ENCODE results near the gene CD68.

Gene CD68

DNA sequence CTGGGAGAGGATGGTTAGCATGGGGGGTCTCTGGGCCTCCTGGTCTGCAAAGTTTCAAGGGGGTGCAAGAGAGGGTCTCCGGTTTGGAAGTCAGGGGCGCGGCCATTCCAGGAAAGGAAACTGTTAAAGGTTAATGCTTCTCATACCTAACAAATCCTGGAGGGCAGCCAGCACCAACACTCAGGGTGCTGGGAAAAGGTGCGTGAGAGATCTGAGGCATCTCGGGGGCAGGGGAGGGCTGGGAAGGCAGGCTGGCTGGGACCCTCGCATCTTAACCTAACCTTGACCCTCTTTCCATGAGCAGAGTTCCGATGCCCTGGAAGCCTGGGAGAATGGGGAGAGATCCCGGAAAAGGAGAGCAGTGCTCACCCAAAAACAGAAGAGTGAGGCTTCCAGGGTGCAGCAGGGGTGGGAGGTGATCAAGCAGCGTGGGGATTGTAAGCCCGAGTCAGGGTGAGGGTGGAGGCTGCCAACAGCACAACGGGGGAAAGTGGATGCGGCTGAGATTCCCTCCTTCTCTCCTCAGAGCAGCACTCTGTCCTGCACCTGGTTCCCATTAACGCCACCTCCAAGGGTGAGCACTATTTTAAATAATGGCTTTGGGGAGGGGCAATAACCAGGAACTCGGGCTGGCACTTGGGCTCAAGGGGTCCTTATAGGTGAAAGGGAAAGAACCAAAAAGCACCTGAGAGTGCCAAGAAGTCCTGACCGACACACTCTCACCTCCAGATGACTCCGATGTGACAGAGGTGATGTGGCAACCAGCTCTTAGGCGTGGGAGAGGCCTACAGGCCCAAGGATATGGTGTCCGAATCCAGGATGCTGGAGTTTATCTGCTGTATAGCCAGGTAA is 19.9 kb upstream of the CD68 start:
- no peak overlapping the region for H3K4me3 ChIP-seq (ENCODE audit: low read depth, low read length)

DNA sequence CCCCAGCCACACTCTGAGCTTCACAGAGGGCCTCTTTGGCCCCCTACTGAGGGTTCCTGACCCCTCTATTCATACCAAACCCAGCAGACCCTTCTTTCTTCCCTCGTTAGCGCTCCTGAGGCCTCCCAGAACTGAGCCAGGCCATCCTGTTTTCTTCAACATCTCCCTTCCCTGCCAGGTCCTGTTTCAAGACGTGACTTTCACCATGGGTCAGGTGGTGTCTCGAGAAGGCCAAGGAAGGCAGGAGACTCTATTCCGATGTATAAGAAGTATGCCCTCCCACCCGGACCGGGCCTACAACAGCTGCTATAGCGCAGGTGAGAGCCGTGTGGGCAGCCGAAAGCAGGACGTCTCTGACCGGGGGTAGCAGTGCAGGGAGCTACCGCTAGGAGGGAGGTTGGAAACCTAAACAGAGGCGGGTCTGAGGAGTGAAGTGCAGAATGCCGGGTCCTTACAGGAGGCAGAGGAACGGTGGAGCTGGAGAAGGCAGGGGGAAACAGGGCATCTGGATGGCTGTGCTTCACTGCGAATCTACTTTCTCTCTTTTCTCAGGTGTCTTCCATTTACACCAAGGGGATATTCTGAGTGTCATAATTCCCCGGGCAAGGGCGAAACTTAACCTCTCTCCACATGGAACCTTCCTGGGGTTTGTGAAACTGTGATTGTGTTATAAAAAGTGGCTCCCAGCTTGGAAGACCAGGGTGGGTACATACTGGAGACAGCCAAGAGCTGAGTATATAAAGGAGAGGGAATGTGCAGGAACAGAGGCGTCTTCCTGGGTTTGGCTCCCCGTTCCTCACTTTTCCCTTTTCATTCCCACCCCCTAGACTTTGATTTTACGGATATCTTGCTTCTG is 19.0 kb upstream of the CD68 start:
- H3K4me3 ChIP-seq (ENCODE audit: low read depth, low read length), result peak overlapping the region; percentile 13

- peak overlapping the region; percentile 81 for H3K4me3 ChIP-seq (ENCODE audit: low read depth, low read length)
Observed at GRCh38 chr17:7561028-7561575, 18.3 kb upstream of the CD68 start.

DNA sequence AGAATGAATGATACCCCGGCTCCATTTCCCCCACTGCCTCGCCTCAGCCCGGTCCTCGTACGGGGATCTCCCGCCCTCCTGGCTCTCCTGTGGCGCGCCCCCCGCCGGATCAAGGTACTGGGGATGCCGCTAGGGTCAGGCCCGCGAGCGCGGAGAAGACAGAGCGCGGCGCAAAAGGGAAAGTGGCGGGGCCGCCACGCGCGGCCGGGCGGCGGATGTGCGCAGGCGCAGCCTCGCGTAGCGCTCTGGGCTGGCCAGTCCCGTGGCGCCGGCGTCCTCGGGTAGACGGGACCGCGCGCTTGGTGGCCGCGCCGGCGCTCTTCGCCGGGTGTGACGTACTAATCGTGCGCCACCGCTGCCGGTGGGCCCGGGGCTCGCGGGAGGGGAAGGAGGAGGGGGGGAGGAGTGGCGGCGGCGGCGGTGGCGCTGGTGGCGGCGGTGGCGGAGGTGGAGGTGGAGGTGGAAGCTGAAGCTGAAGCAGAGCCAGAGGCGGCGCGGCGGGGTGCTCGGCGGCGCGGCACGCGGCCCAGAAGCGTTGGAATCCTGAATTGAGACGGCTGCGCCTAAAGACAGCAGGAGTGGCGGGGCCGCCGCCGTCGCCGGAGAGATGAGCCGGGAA is 17.7 kb upstream of the CD68 start, which contains the start of gene SENP3:
Gene SENP3 (plus strand): TSS at position 331 of the 619 bp plus-strand sequence. CDS start 1,158 bp downstream, outside the sequence.
- H3K4me3 ChIP-seq (ENCODE audit: low read depth, low read length), result peak within 1 kb of the TSS; percentile 81

GRCh38 chr17:7562208-7562605 is 17.2 kb upstream of the CD68 start:
- H3K4me3 ChIP-seq (ENCODE audit: low read depth, low read length), result peak overlapping the region; percentile 81

GRCh38 chr17:7563115-7563869 is 16.1 kb upstream of the CD68 start:
- no peak overlapping the region for H3K4me3 ChIP-seq (ENCODE audit: low read depth, low read length)

DNA sequence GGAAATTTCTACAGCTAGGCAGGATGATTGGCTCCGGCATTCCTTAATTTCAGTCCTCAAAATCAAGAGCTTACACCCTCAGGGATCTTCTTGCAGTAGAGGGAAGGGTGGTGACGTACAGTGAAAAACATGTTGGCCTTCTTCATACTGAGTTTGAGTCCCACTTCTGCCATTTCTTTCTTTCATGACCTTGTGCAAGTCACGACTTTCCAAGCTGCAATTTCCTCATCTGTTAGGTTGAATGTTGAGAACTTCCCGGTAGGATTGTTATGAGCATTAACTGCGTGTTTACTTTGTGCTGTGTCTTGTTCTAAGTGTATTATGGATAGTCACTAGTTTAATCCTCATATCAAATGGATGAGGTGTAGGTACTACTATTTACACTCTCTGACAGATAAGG is 9.9 kb upstream of the CD68 start:
- no peak overlapping the region for H3K4me3 ChIP-seq (ENCODE audit: low read depth, low read length)

DNA sequence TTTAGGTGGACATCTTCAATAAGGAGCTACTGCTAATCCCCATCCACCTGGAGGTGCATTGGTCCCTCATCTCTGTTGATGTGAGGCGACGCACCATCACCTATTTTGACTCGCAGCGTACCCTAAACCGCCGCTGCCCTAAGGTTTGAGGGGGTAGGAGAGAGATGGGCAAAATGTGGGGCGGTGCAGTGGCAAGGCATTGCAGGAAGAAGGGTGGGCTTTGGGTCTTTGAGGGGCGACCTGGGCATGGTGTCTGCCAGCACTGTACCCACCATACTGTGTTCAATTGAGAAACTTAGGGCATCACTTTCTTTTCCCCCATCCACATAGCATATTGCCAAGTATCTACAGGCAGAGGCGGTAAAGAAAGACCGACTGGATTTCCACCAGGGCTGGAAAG is 9.1 kb upstream of the CD68 start:
- H3K4me3 ChIP-seq (ENCODE audit: low read depth, low read length), result no peak overlapping the region

GRCh38 chr17:7572338-7572587 is 7.2 kb upstream of the CD68 start:
- peak overlapping the region; percentile 56 for H3K4me3 ChIP-seq (ENCODE audit: low read depth, low read length)

DNA sequence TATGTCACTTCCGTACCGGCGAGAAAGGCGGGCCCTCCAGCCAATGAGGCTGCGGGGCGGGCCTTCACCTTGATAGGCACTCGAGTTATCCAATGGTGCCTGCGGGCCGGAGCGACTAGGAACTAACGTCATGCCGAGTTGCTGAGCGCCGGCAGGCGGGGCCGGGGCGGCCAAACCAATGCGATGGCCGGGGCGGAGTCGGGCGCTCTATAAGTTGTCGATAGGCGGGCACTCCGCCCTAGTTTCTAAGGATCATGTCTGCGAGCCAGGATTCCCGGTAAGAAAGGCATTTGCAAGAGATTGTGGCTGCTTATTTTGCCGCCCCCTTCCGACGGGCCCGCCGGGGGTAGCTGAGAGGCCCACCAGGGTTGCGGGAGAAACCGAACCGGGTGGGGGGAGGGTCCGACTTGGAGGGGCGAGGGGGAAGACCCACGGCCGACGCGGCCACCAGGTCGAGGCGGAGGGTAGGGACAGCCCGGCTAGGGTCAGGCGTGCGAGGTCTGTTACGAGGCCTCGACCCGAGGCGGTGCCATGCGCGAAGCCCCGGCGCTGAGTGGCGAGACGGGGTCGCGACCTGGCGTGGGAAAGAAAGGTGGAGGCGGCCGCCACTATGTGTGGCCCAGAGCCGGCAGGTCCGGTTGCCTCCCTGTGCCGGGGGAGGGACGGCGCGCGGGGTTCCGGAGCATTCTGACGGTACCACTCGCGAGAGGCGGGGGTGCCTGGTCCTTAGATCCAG is 6.7 kb upstream of the CD68 start:
- H3K4me3 ChIP-seq (ENCODE audit: low read depth, low read length), result peak overlapping the region; percentile 97

DNA sequence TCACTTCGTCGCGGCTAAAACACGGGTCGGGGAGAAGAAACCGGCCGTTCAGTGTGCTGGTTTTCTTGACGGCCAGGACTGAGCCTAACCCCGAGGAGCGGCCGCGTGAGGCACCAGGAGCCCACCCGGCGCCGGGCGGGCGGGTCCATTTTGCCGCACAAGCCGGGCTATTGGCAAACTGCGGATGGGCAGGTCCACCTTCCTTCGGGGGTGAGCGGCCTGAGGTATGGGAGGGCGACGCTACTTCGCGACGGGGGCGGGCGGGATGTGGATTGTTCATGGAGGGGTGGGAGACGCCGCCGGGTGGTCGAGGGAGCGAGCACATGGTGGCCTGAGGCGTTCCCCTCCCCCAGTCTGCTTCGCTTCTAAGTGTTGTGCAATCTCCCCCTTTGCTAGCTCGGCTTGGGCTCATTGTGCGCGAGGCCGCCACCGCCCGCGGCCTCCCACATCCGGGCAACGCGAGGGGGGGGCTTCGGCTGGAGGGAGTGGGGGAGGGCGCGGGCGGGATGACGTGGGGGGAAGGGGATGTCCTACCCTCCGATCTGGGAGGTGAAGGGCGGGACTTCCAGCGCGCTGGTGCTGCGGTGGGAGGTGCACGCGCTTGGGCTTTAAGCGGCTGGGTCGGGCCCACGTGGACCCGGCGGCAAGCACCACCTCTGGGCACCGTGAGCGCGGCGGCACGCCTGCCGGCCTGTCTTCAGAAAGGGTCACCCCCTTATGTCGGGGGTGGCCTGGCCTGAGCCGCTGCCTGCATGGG is 5.9 kb upstream of the CD68 start:
- H3K4me3 ChIP-seq (ENCODE audit: low read depth, low read length), result peak overlapping the region; percentile 97

DNA sequence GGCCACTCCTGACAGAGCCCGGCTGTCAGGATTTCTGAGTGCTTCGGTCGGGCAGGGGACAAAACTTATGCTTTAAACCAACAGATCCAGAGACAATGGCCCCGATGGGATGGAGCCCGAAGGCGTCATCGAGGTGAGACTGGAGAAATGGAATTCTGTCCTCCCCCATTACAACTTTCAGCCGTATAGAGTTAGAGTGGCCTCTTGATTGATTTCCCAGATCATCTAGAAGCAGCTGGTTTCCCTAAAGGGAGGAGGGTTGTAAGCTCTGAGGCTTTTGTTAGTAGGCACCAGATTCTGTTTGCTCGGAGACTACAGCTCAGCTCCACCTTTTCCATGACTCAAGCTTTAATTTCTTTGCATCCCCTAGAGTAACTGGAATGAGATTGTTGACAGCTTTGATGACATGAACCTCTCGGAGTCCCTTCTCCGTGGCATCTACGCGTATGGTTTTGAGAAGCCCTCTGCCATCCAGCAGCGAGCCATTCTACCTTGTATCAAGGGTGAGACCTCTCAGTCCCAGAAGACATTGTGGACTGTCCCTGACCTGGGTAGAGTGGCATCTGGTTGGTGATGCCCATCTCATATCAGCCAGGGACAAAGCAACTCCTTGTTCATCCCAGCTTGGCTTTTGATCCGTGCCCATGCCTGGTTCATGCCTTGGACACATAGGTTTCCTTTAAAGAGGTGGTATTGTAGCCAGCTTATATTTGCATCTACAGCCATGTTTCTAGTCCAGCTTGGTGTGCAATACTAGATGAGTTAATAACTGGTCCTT is 5.1 kb upstream of the CD68 start:
- peak overlapping the region; percentile 97 for H3K4me3 ChIP-seq (ENCODE audit: low read depth, low read length)

DNA sequence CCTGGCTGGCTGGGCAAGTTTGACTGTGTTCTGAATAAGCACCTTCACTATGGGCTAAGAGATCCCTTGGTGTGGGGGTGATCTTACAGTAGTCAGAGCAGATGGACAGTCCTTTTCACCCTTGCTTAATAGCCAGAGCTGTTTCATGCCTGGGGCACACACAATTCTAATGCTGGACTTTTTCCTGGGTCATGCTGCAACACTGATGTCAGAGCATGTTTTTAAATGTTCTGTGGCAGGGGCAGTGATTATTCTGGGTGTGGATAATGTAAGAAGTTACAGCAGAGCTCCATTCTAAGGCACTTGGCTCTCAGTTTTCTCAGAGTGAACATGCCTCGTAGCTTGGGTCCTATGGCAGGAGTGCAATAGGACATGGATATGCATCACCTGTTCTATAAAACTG is 4.0 kb upstream of the CD68 start:
- peak overlapping the region; percentile 4 for H3K4me3 ChIP-seq (ENCODE audit: low read depth, low read length)

GRCh38 chr17:7575959-7576358 is 3.5 kb upstream of the CD68 start:
- H3K4me3 ChIP-seq (ENCODE audit: low read depth, low read length), result no peak overlapping the region

DNA sequence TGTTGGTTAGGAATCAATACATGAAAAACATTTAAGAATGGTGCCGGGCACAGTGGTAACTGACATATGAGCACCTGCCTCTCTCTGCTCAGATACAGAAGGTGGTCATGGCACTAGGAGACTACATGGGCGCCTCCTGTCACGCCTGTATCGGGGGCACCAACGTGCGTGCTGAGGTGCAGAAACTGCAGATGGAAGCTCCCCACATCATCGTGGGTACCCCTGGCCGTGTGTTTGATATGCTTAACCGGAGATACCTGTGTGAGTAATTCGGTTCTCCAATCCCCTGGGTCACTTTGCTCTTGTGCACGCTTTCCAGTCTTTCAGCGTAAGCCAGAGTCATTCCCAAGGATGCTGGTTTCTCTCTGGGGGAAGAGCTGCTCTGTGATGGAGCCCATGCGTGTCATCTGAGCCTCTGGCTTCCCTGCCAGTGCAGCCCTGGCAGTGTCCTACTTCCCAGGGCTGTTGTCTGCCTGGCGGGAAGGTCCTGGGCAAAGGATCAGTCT is 3.0 kb upstream of the CD68 start:
- H3K4me3 ChIP-seq (ENCODE audit: low read depth, low read length), result no peak overlapping the region

DNA sequence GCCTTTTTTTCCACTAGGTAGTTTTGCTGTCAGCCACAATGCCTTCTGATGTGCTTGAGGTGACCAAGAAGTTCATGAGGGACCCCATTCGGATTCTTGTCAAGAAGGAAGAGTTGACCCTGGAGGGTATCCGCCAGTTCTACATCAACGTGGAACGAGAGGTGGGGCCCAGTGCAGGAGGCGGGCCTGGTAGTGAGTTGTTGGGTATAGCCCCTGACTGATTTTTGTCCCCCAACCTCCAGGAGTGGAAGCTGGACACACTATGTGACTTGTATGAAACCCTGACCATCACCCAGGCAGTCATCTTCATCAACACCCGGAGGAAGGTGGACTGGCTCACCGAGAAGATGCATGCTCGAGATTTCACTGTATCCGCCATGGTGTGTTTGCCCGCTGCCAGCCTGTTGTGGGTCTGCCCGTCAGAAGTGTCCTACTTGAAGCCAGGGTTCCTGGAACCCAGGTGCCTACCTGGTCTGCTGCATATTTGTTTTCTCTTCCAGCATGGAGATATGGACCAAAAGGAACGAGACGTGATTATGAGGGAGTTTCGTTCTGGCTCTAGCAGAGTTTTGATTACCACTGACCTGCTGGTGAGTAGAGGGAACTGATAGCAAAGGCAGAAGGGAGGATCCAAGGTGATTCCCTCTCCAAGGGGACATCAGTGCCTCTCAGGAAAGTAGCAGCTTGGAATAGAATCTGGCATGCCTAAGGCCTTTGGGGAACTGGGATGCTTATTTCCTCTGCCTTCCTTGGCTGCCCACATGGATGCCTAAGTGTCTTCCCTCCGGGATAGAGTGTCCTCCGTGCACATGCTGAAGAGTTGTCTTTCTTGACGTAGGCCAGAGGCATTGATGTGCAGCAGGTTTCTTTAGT is 1.9 kb upstream of the CD68 start:
- no peak overlapping the region for H3K4me3 ChIP-seq (ENCODE audit: low read depth, low read length)

DNA sequence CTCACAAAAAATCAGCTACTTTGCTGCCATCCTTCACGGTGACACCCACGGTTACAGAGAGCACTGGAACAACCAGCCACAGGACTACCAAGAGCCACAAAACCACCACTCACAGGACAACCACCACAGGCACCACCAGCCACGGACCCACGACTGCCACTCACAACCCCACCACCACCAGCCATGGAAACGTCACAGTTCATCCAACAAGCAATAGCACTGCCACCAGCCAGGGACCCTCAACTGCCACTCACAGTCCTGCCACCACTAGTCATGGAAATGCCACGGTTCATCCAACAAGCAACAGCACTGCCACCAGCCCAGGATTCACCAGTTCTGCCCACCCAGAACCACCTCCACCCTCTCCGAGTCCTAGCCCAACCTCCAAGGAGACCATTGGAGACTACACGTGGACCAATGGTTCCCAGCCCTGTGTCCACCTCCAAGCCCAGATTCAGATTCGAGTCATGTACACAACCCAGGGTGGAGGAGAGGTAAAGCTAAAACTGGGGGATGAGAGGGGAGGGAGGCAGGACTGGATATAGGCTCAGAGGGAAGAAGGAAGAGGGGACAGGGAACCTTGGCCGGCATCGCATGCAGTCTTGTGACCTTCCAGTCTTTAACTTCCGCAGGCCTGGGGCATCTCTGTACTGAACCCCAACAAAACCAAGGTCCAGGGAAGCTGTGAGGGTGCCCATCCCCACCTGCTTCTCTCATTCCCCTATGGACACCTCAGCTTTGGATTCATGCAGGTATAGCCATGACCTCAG is 581 bp downstream of the CD68 start:
- H3K4me3 ChIP-seq (ENCODE audit: low read depth, low read length), result no peak overlapping the region
